ENCODE data around the gene SLC27A3. TPM values are rescaled to one million over a fixed set of nuclear protein-coding genes. Genes with fewer than 3 reads are reported as not detected.
A peak's percentile ranks its signal among the peaks of the same experiment; 100 is the strongest.

Gene SLC27A3
- total and polyA plus RNA-seq, 10 of the 15 experiments (the other 5 are each of a cell fraction or from before 2014, with no cell fraction given), result 2.6 to 18.1 (median 8.3) TPM

DNA sequence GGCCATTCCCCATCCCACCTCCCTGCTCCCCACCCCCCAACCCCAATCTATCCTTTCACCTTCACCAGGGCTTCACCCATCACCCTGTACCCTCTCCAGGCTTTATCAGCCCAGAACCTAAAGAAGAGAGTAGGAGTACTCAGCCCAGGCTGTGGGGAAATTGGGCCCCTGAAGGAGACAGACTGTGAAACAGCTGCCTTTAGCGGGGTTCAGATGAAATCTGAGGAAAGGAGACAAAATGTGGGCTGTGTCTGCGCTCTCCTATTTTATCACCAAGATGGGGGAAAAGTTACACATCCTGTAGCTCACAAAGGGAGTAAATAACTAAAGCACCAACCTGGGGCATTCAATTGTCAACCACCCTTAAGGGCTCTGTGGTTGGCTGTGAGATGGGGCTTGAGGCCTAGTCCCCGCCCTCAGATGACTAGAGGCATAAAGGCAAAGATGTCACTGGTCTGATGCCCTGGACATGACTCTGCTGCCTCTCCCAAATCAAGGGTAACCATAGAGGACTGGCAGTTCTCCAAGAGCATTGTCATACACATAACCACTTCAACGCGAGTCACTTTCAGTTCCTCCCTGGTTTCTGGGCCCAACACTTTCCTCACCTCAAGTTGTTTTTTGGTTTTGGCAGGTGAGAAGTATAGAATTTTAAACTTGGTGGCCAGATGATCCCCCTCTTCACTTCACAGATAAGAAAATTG lies 30.0 kb downstream of the SLC27A3 start (continued):
- no peak for TF ChIP-seq E2F4 (IDR thresholded peaks at IDR 0.05; ENCODE audit: low read depth, low read length)
- TF ChIP-seq PAX8 (IDR thresholded peaks at IDR 0.05), result no peak
- no peak for TF ChIP-seq FOS (IDR thresholded peaks at IDR 0.05; ENCODE audit: borderline replicate concordance, extremely low read depth, insufficient read length)
- TF ChIP-seq TCF12 (IDR thresholded peaks at IDR 0.05; ENCODE audit: low read depth, low read length), result peak; percentile 83
- TF ChIP-seq ZSCAN29 (IDR thresholded peaks at IDR 0.05), result no peak
- TF ChIP-seq CEBPZ (IDR thresholded peaks at IDR 0.05; ENCODE audit: low read depth, low read length), result no peak
- TF ChIP-seq RB1 (IDR thresholded peaks at IDR 0.05; ENCODE audit: borderline replicate concordance), result no peak
- TF ChIP-seq JUND (IDR thresholded peaks at IDR 0.05; ENCODE audit: low read depth, low read length), result 0 out of 2 replicates have a peak, but pooled peaks have one; percentile 61
- TF ChIP-seq SUPT20H (IDR thresholded peaks at IDR 0.05; ENCODE audit: borderline replicate concordance, control insufficient read depth, low read depth, low read length), result no peak
- TF ChIP-seq STAT1 (conservative IDR thresholded peaks at IDR 0.05), result no peak
- peak; percentile 90 to 98 for TF ChIP-seq EP300 (IDR thresholded peaks at IDR 0.05; ENCODE audit: borderline replicate concordance in 1 of 2, control insufficient read depth in 1 of 2, low read depth in 2 of 2, low read length in 2 of 2)
- peak; percentile 83; the same call in 1 of the 2 replicates for TF ChIP-seq FOXM1 (IDR thresholded peaks at IDR 0.05; ENCODE audit: low read depth, low read length)
- TF ChIP-seq, protein P1, sequence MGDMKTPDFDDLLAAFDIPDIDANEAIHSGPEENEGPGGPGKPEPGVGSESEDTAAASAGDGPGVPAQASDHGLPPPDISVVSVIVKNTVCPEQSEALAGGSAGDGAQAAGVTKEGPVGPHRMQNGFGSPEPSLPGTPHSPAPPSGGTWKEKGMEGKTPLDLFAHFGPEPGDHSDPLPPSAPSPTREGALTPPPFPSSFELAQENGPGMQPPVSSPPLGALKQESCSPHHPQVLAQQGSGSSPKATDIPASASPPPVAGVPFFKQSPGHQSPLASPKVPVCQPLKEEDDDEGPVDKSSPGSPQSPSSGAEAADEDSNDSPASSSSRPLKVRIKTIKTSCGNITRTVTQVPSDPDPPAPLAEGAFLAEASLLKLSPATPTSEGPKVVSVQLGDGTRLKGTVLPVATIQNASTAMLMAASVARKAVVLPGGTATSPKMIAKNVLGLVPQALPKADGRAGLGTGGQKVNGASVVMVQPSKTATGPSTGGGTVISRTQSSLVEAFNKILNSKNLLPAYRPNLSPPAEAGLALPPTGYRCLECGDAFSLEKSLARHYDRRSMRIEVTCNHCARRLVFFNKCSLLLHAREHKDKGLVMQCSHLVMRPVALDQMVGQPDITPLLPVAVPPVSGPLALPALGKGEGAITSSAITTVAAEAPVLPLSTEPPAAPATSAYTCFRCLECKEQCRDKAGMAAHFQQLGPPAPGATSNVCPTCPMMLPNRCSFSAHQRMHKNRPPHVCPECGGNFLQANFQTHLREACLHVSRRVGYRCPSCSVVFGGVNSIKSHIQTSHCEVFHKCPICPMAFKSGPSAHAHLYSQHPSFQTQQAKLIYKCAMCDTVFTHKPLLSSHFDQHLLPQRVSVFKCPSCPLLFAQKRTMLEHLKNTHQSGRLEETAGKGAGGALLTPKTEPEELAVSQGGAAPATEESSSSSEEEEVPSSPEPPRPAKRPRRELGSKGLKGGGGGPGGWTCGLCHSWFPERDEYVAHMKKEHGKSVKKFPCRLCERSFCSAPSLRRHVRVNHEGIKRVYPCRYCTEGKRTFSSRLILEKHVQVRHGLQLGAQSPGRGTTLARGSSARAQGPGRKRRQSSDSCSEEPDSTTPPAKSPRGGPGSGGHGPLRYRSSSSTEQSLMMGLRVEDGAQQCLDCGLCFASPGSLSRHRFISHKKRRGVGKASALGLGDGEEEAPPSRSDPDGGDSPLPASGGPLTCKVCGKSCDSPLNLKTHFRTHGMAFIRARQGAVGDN (IDR thresholded peaks at IDR 0.05), result no peak
- no peak for TF ChIP-seq SIN3A (IDR thresholded peaks at IDR 0.05; ENCODE audit: low read depth, low read length)
- TF ChIP-seq, protein P2, sequence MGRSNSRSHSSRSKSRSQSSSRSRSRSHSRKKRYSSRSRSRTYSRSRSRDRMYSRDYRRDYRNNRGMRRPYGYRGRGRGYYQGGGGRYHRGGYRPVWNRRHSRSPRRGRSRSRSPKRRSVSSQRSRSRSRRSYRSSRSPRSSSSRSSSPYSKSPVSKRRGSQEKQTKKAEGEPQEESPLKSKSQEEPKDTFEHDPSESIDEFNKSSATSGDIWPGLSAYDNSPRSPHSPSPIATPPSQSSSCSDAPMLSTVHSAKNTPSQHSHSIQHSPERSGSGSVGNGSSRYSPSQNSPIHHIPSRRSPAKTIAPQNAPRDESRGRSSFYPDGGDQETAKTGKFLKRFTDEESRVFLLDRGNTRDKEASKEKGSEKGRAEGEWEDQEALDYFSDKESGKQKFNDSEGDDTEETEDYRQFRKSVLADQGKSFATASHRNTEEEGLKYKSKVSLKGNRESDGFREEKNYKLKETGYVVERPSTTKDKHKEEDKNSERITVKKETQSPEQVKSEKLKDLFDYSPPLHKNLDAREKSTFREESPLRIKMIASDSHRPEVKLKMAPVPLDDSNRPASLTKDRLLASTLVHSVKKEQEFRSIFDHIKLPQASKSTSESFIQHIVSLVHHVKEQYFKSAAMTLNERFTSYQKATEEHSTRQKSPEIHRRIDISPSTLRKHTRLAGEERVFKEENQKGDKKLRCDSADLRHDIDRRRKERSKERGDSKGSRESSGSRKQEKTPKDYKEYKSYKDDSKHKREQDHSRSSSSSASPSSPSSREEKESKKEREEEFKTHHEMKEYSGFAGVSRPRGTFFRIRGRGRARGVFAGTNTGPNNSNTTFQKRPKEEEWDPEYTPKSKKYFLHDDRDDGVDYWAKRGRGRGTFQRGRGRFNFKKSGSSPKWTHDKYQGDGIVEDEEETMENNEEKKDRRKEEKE (IDR thresholded peaks at IDR 0.05), result no peak
- TF ChIP-seq POLR2AphosphoS5 (IDR thresholded peaks at IDR 0.05; ENCODE audit: low read length), result peak; percentile 80; the same call in 1 of the 2 replicates
- no peak; the same call in 1 of the 2 replicates for TF ChIP-seq GATAD2B (conservative IDR thresholded peaks at IDR 0.05; ENCODE audit: low read depth)
- TF ChIP-seq NR2C1 (IDR thresholded peaks at IDR 0.05), result no peak

Measured in GM12878 (cell line).